ENCODE measurements around the gene C16orf90.

The C16orf90 gene

GRCh38 chr16:3518292-3518985, 23.1 kb upstream of the C16orf90 start:
- no peak for TF ChIP-seq PATZ1 (CRISPR knock-in tag; IDR thresholded peaks at IDR 0.05; ENCODE audit: borderline replicate concordance)
- TF ChIP-seq GLIS3 (CRISPR knock-in tag; IDR thresholded peaks at IDR 0.05): no peak
- no peak for TF ChIP-seq PPARA (CRISPR knock-in tag; IDR thresholded peaks at IDR 0.05; ENCODE audit: borderline replicate concordance)
- TF ChIP-seq OSR1 (CRISPR knock-in tag; IDR thresholded peaks at IDR 0.05): no peak
- TF ChIP-seq ISL1 (CRISPR knock-in tag; IDR thresholded peaks at IDR 0.05): no peak
- TF ChIP-seq ESRRG (CRISPR knock-in tag; IDR thresholded peaks at IDR 0.05): no peak
- no peak for TF ChIP-seq ZNF8 (CRISPR knock-in tag; IDR thresholded peaks at IDR 0.05)
- no peak for TF ChIP-seq BACH2 (CRISPR knock-in tag; IDR thresholded peaks at IDR 0.05; ENCODE audit: borderline replicate concordance)
- TF ChIP-seq ZNF565 (CRISPR knock-in tag; conservative IDR thresholded peaks at IDR 0.05; ENCODE audit: low read depth): no peak
- ATAC-seq: no peak

GRCh38 chr16:3515897-3516296, 20.6 kb upstream of the C16orf90 start:
- no peak for TF ChIP-seq POU6F1 (CRISPR knock-in tag; IDR thresholded peaks at IDR 0.05; ENCODE audit: borderline replicate concordance, low read depth)
- no peak for ATAC-seq

GRCh38 chr16:3514621-3515020, 19.3 kb upstream of the C16orf90 start:
- ATAC-seq: no peak
- TF ChIP-seq TCF4 (CRISPR knock-in tag; IDR thresholded peaks at IDR 0.05; ENCODE audit: borderline replicate concordance): no peak
- TF ChIP-seq ESRRG (CRISPR knock-in tag; IDR thresholded peaks at IDR 0.05): no peak
- TF ChIP-seq GLIS3 (CRISPR knock-in tag; IDR thresholded peaks at IDR 0.05): no peak
- TF ChIP-seq ZC3H10 (CRISPR knock-in tag; IDR thresholded peaks at IDR 0.05): no peak
- no peak for TF ChIP-seq OSR1 (CRISPR knock-in tag; IDR thresholded peaks at IDR 0.05)
- no peak for TF ChIP-seq CSDC2 (CRISPR knock-in tag; IDR thresholded peaks at IDR 0.05)
- TF ChIP-seq TOX (CRISPR knock-in tag; IDR thresholded peaks at IDR 0.05; ENCODE audit: borderline replicate concordance): no peak
- TF ChIP-seq TSHZ2 (CRISPR knock-in tag; IDR thresholded peaks at IDR 0.05): no peak
- no peak for TF ChIP-seq ZNF8 (CRISPR knock-in tag; IDR thresholded peaks at IDR 0.05)
- TF ChIP-seq RARB (CRISPR knock-in tag; IDR thresholded peaks at IDR 0.05): no peak
- no peak for TF ChIP-seq ISL1 (CRISPR knock-in tag; IDR thresholded peaks at IDR 0.05)
- no peak for TF ChIP-seq CSRNP3 (CRISPR knock-in tag; IDR thresholded peaks at IDR 0.05)

GRCh38 chr16:3513892-3514583, 18.7 kb upstream of the C16orf90 start:
- ATAC-seq: no peak
- TF ChIP-seq CSRNP3 (CRISPR knock-in tag; IDR thresholded peaks at IDR 0.05): no peak
- TF ChIP-seq CSDC2 (CRISPR knock-in tag; IDR thresholded peaks at IDR 0.05): no peak
- no peak for TF ChIP-seq PATZ1 (CRISPR knock-in tag; IDR thresholded peaks at IDR 0.05; ENCODE audit: borderline replicate concordance)
- no peak for TF ChIP-seq PPARA (CRISPR knock-in tag; IDR thresholded peaks at IDR 0.05; ENCODE audit: borderline replicate concordance)
- TF ChIP-seq RARB (CRISPR knock-in tag; IDR thresholded peaks at IDR 0.05): no peak
- no peak for TF ChIP-seq CREB5 (CRISPR knock-in tag; IDR thresholded peaks at IDR 0.05; ENCODE audit: low read depth)
- TF ChIP-seq ZNF70 (CRISPR knock-in tag; IDR thresholded peaks at IDR 0.05): no peak
- TF ChIP-seq TCF4 (CRISPR knock-in tag; IDR thresholded peaks at IDR 0.05; ENCODE audit: borderline replicate concordance): no peak
- TF ChIP-seq BACH2 (CRISPR knock-in tag; IDR thresholded peaks at IDR 0.05; ENCODE audit: borderline replicate concordance): no peak
